K562 (cell line): ENCODE data around the gene PLA1A. TPM values are rescaled to one million over a fixed set of nuclear protein-coding genes. Genes with fewer than 3 reads are reported as not detected.

Source experiments
- ATAC-seq: fragments of 200-7000 bp; cut with Tn5 transposase; 3 replicates; pipeline ENCODE4 v1.9.1; 2020; ENCODE audit warnings: moderate library complexity
- BruUV-seq: library from RNA; stranded (reverse); fragments of 400-500 nt; replicated peaks from 2 replicates; lab custom pipeline; 2021; lab: Mats Ljungman, UMichigan
- CTCF ChIA-PET: fragments of 300-600 bp; formaldehyde crosslinking; extraction: SDS; loops from one replicate; lab custom pipeline; 2021; ENCODE audit warnings: low intra/inter-chr PET ratio; lab: Yijun Ruan, JAX
- POLR2A ChIA-PET: fragments of 300-600, 350-650 bp; sonication (Branson Sonifier 250); formaldehyde crosslinking; extraction: SDS; loops from one replicate; lab custom pipeline; 2021; ENCODE audit warnings: antibody characterized with exemption, inconsistent platforms; lab: Yijun Ruan, JAX
- DNase-seq, 4 experiments: peaks; one replicate each; pipeline versions ENCODE4 v3.0.0 to v3.0.0-alpha.2; 2011 to 2018; ENCODE audit warnings: low spot score in 3 of 4, mixed read lengths in 3 of 4; ENCODE audit errors: extremely low read depth in 1 of 4
- FAIRE-seq: peaks from 2 replicates; lab custom pipeline; 2011; peaks lifted over from hg19 to GRCh38; lab: Jason Lieb, UNC
- H2AFZ ChIP-seq: 2 replicates; pipeline ENCODE4 v1.6.0; 2011; ENCODE audit warnings: low read depth, low read length, control low read depth, inconsistent platforms
- H3K27ac ChIP-seq: fragments of 200-600 bp; 3 replicates; pipeline ENCODE4 v1.8.0; 2011; ENCODE audit warnings: low read depth, mild to moderate bottlenecking, control low read depth, inconsistent platforms, low read length, moderate library complexity, mixed read lengths; ENCODE audit errors: extremely low read depth
- H3K27me3 ChIP-seq, 2 experiments: fragments of 300-600 bp in 1 of 2; 2 replicates in 1 of 2; 3 replicates in 1 of 2; pipeline versions ENCODE4 v1.6.0 to v1.8.0; 2011; ENCODE audit warnings: inconsistent platforms in 2 of 2, low read length in 2 of 2, mild to moderate bottlenecking in 1 of 2, mixed read lengths in 1 of 2, moderate library complexity in 1 of 2; ENCODE audit not compliant: control insufficient read depth in 2 of 2, insufficient read depth in 2 of 2
- H3K36me3 ChIP-seq: fragments of 300-600 bp; 3 replicates; pipeline ENCODE4 v1.8.0; 2011; ENCODE audit warnings: mild to moderate bottlenecking, low read length, inconsistent platforms; ENCODE audit not compliant: control insufficient read depth, insufficient read depth
- H3K4me1 ChIP-seq, 2 experiments: fragments of 200-600 bp in 1 of 2; replicated peaks in 1 of 2; 2 replicates in 1 of 2; 3 replicates in 1 of 2; pipeline versions ENCODE4 v1.5.1 to v1.8.0; 2011; ENCODE audit warnings: inconsistent platforms in 2 of 2, low read length in 2 of 2, mild to moderate bottlenecking in 1 of 2, mixed read lengths in 1 of 2, moderate library complexity in 1 of 2; ENCODE audit not compliant: control insufficient read depth in 2 of 2, insufficient read depth in 2 of 2
- H3K4me2 ChIP-seq: 2 replicates; pipeline ENCODE4 v1.6.1; 2011; ENCODE audit warnings: low read length, control low read depth, inconsistent platforms, mixed read lengths; ENCODE audit not compliant: insufficient read depth
- H3K4me3 ChIP-seq: fragments of 200-600 bp; sonication (generic), shearing (Covaris generic); 2 replicates; pipeline ENCODE4 v1.5.1; 2016; ENCODE audit warnings: control low read depth, inconsistent platforms
- H3K79me2 ChIP-seq: fragments of 200-600 bp; 3 replicates; pipeline ENCODE4 v1.8.0; 2011; ENCODE audit warnings: low read length, inconsistent platforms; ENCODE audit not compliant: control insufficient read depth, insufficient read depth
- H3K9ac ChIP-seq, 2 experiments: 2 replicates each; pipeline versions ENCODE4 v1.6.0 to v1.6.1; 2011; ENCODE audit warnings: low read depth in 2 of 2, low read length in 2 of 2, control low read depth in 1 of 2, inconsistent platforms in 1 of 2, mild to moderate bottlenecking in 1 of 2, mixed read lengths in 1 of 2; ENCODE audit not compliant: insufficient read depth in 1 of 2
- H3K9me1 ChIP-seq: one replicate; pipeline ENCODE4 v1.6.0; 2011; ENCODE audit warnings: inconsistent platforms, mild to moderate bottlenecking, low read length, moderate library complexity; ENCODE audit not compliant: control insufficient read depth, insufficient read depth
- H3K9me3 ChIP-seq: replicated peaks from 2 replicates; pipeline ENCODE4 v1.5.1; 2011; ENCODE audit warnings: low read depth, low read length, inconsistent platforms; ENCODE audit not compliant: control insufficient read depth, insufficient read depth
- H4K20me1 ChIP-seq: replicated peaks from 2 replicates; pipeline ENCODE4 v1.6.1; 2011; ENCODE audit warnings: low read length, inconsistent platforms, mixed read lengths; ENCODE audit not compliant: control insufficient read depth, insufficient read depth
- CTBP1 ChIP-seq: fragments of 450-650 bp; IDR thresholded peaks from 2 replicates; pipeline ENCODE4 v1.6.1; 2016; ENCODE audit warnings: borderline replicate concordance
- CTCF ChIP-seq, 3 experiments: IDR thresholded peaks in 2 of 3; conservative IDR thresholded peaks in 1 of 3; 2 replicates each; pipeline ENCODE4 v1.5.1; 2011 to 2012; ENCODE audit warnings: low read length in 3 of 3, mild to moderate bottlenecking in 3 of 3, control low read depth in 2 of 3, improper control_type of control experiment in 1 of 3, inconsistent platforms in 1 of 3, low read depth in 1 of 3, mixed read lengths in 1 of 3, moderate library complexity in 1 of 3; ENCODE audit not compliant: insufficient read depth in 2 of 3
- L3MBTL2 ChIP-seq: fragments of 450-650 bp; IDR thresholded peaks from 2 replicates; pipeline ENCODE4 v1.6.1; 2016; ENCODE audit warnings: mild to moderate bottlenecking, moderate library complexity
- NCOA2 ChIP-seq, 2 experiments: fragments of 450-650 bp; IDR thresholded peaks; 2 replicates each; pipeline ENCODE4 v1.6.1; 2018; ENCODE audit warnings: mild to moderate bottlenecking in 2 of 2, moderate library complexity in 1 of 2; ENCODE audit not compliant: partially characterized antibody in 2 of 2
- RNF2 ChIP-seq: sonication (generic); IDR thresholded peaks from 2 replicates; pipeline ENCODE4 v1.6.1; 2016
- TCF7L2 ChIP-seq: fragments of 150-350 bp; IDR thresholded peaks from 2 replicates; pipeline ENCODE4 v1.6.1; 2016; ENCODE audit warnings: low read depth, mild to moderate bottlenecking, low read length, moderate library complexity
- ZBTB9 ChIP-seq: fragments of 450-650 bp; formaldehyde crosslinking; IDR thresholded peaks from 2 replicates; pipeline ENCODE4 v1.4.0; 2020; ENCODE audit warnings: mild to moderate bottlenecking, moderate library complexity
- ZNF239 ChIP-seq: fragments of 250-450 bp; sonication (Bioruptor Pico); IDR thresholded peaks from 2 replicates; pipeline ENCODE4 v1.4.0; 2020; ENCODE audit warnings: mild to moderate bottlenecking
- WGBS: fragments of 100-300 bp; shearing (Covaris generic); methylation state at CpG from one replicate; pipeline ENCODE4 v1.1.6; 2016; ENCODE audit warnings: low coverage, mixed read lengths; ENCODE audit not compliant: insufficient coverage; ENCODE audit errors: missing lambda C conversion rate; 5-methylcytosine and 5-hydroxymethylcytosine counted together
- in situ Hi-C: fragments of 300-500 bp; cut with MboI; formaldehyde crosslinking; loops from 4 replicates; pipeline ENCODE4 v1.15.0; 2018; ENCODE audit warnings: inconsistent platforms, mixed read lengths
- intact Hi-C: fragments of 100-400 bp; cut with micrococcal nuclease; formaldehyde crosslinking; loops from 2 replicates; pipeline ENCODE4 v1.14.2; 2022
- polyA plus RNA-seq, 8 experiments: library from polyadenylated mRNA; depleted of rRNA in 4 of 8; stranded (reverse) in 5 of 8; unstranded in 3 of 8; fragments of >200 nt; fragmentation: Nextera tagmentation in 2 of 8; fragmentation: Illumina TruSeq in 1 of 8; extraction: Ambion mirVana in 2 of 8; extraction: Trizol in 1 of 8; gene quantifications; 2 replicates each; pipeline versions ENCODE4 v1.2.1 to v1.2.3, GENCODE V29; 2011 to 2014; ENCODE audit warnings: inconsistent platforms in 1 of 8, missing spikeins in 1 of 8
- total RNA-seq, 7 experiments: library from RNA; depleted of rRNA in 6 of 7; stranded (reverse); fragments of >200 nt in 6 of 7; fragmentation: Illumina TruSeq in 2 of 7; extraction: Trizol in 2 of 7; gene quantifications; 2 replicates each; pipeline versions ENCODE4 v1.2.1 to v1.2.3, GENCODE V29; 2011 to 2021; ENCODE audit warnings: low replicate concordance in 1 of 7

Gene PLA1A
- total and polyA plus RNA-seq, 9 of the 15 experiments (the other 6 are each of a cell fraction or from before 2014, with no cell fraction given): not detected

GRCh38 chr3:119643528-119643927, 45.8 kb downstream of the PLA1A start:
- no peaks in the 10 kb centered on the region for H4K20me1 ChIP-seq
- H3K36me3 ChIP-seq: no peaks in the 10 kb centered on the region
- DNase-seq: no peak
- TF ChIP-seq L3MBTL2 (0 out of 2 replicates have a peak, but pooled peaks have one; percentile 7), NCOA2 (IDR thresholded peaks at IDR 0.05; ENCODE audit: partially characterized antibody in 2 of 2) (no peak), TCF7L2 (no peak)
- TF ChIP-seq, all 486 proteins: peak for 1
- FAIRE-seq (no peak), ATAC-seq (no peak)
- H3K9me3 ChIP-seq: no peaks in the 10 kb centered on the region
- ChIA-PET POLR2A (no interaction called here), CTCF (no interaction called here)
- intact Hi-C loops (no loop called here), in situ Hi-C loops (no loop called here)
- H3K9me1 ChIP-seq: no peaks in the 10 kb centered on the region
- no peak overlapping the region for H3K4me2 ChIP-seq
- H3K27ac ChIP-seq: no peak overlapping the region
- H3K9ac ChIP-seq: no peak overlapping the region
- BruUV-seq: no TSS peak
- H3K4me1 ChIP-seq: peaks cover 4 to 27% of the 10 kb centered on the region in 2 experiments
- peak overlapping the region; percentile 51 for H2AFZ ChIP-seq
- no peaks in the 10 kb centered on the region for H3K79me2 ChIP-seq
- no peak overlapping the region for H3K4me3 ChIP-seq
- WGBS: 85% methylated on average over 2 of the region's 2 CpGs
- no peaks in the 10 kb centered on the region for H3K27me3 ChIP-seq

- H3K79me2 ChIP-seq: no peaks in the 10 kb centered on the region
- H3K4me1 ChIP-seq: peaks cover 0 to 19% of the 10 kb centered on the region in 2 experiments; a peak in 3 of 5 replicates
- no peak overlapping the region for H2AFZ ChIP-seq
- H3K4me2 ChIP-seq: no peak overlapping the region
- H3K36me3 ChIP-seq: no peaks in the 10 kb centered on the region
- no peak for ATAC-seq
- TF ChIP-seq CTBP1 (no peak), ZNF239 (no peak), CTCF (IDR thresholded peaks at IDR 0.05 in 2 of 3, conservative IDR thresholded peaks at IDR 0.05 in 1 of 3; ENCODE audit: insufficient read depth in 2 of 3, low read depth in 1 of 3, low read length in 3 of 3) (no peak), ZBTB9 (CRISPR knock-in tag) (no peak), RNF2 (no peak)
- TF ChIP-seq, all 486 proteins: peak for 0
- no peaks in the 10 kb centered on the region for H3K9me1 ChIP-seq
- WGBS: 79% methylated on average over 1 of the region's 1 CpG
- ChIA-PET POLR2A (interaction anchor here (0.8 kb wide), 1 partner anchor 16 kb away, joined by 3 read pairs; the partner anchor contains the start of gene POPDC2), CTCF (no interaction called here)
- H3K4me3 ChIP-seq: no peak overlapping the region
- no peaks in the 10 kb centered on the region for H3K9me3 ChIP-seq
- no peak overlapping the region for H3K27ac ChIP-seq
- intact Hi-C loops: no loop called here
- FAIRE-seq (no peak), DNase-seq (no peak)
- no peaks in the 10 kb centered on the region for H4K20me1 ChIP-seq
- H3K9ac ChIP-seq: no peak overlapping the region
- in situ Hi-C loops: no loop called here
- H3K27me3 ChIP-seq: no peaks in the 10 kb centered on the region
- no TSS peak for BruUV-seq
Measured at GRCh38 chr3:119644481-119644880, 46.8 kb downstream of the PLA1A start.
